Measurements from ENCODE around the gene LRRC41. TPM values are rescaled to one million over a fixed set of nuclear protein-coding genes. Genes with fewer than 3 reads are reported as not detected.

The LRRC41 gene
- total and polyA plus RNA-seq, 2 of the 13 experiments (the other 11 are each of a cell fraction or from before 2014, with no cell fraction given): 48.1 to 53.6 TPM

GRCh38 chr1:46247436-46248121, 55.8 kb downstream of the LRRC41 start, which contains the start of gene RAD54L (continued):
- peak; percentile 20; the same call in 1 of the 2 replicates for TF ChIP-seq MEF2D (CRISPR knock-in tag; IDR thresholded peaks at IDR 0.05)
- peak; percentile 92 for TF ChIP-seq YEATS2 (CRISPR knock-in tag; IDR thresholded peaks at IDR 0.05; ENCODE audit: borderline replicate concordance)
- TF ChIP-seq, protein P1, sequence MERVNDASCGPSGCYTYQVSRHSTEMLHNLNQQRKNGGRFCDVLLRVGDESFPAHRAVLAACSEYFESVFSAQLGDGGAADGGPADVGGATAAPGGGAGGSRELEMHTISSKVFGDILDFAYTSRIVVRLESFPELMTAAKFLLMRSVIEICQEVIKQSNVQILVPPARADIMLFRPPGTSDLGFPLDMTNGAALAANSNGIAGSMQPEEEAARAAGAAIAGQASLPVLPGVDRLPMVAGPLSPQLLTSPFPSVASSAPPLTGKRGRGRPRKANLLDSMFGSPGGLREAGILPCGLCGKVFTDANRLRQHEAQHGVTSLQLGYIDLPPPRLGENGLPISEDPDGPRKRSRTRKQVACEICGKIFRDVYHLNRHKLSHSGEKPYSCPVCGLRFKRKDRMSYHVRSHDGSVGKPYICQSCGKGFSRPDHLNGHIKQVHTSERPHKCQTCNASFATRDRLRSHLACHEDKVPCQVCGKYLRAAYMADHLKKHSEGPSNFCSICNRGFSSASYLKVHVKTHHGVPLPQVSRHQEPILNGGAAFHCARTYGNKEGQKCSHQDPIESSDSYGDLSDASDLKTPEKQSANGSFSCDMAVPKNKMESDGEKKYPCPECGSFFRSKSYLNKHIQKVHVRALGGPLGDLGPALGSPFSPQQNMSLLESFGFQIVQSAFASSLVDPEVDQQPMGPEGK (CRISPR knock-in tag; IDR thresholded peaks at IDR 0.05): peak; percentile 21; the same call in 1 of the 2 replicates
- TF ChIP-seq PHF5A (CRISPR knock-in tag; IDR thresholded peaks at IDR 0.05; ENCODE audit: low read depth, unreplicated experiment): peak; percentile 38
- TF ChIP-seq ZNF326 (CRISPR knock-in tag; IDR thresholded peaks at IDR 0.05; ENCODE audit: borderline replicate concordance): no peak
- TF ChIP-seq, protein P2, sequence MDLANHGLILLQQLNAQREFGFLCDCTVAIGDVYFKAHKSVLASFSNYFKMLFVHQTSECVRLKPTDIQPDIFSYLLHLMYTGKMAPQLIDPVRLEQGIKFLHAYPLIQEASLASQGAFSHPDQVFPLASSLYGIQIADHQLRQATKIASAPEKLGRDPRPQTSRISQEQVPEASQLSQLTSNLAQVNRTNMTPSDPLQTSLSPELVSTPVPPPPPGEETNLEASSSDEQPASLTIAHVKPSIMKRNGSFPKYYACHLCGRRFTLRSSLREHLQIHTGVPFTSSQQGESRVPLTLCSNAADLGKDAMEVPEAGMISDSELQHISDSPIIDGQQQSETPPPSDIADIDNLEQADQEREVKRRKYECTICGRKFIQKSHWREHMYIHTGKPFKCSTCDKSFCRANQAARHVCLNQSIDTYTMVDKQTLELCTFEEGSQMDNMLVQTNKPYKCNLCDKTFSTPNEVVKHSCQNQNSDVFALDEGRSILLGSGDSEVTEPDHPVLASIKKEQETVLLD (CRISPR knock-in tag; IDR thresholded peaks at IDR 0.05; ENCODE audit: low read depth): peak; percentile 83
- TF ChIP-seq TFDP1 (CRISPR knock-in tag; IDR thresholded peaks at IDR 0.05; ENCODE audit: borderline replicate concordance): peak; percentile 100
- TF ChIP-seq, protein P3, sequence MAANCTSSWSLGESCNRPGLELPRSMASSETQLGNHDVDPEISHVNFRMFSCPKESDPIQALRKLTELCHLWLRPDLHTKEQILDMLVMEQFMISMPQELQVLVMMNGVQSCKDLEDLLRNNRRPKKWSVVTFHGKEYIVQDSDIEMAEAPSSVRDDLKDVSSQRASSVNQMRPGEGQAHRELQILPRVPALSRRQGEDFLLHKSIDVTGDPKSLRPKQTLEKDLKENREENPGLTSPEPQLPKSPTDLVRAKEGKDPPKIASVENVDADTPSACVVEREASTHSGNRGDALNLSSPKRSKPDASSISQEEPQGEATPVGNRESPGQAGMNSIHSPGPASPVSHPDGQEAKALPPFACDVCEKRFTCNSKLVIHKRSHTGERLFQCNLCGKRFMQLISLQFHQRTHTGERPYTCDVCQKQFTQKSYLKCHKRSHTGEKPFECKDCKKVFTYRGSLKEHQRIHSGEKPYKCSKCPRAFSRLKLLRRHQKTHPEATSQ (CRISPR knock-in tag; IDR thresholded peaks at IDR 0.05; ENCODE audit: borderline replicate concordance): 0 out of 2 replicates have a peak, but pooled peaks have one; percentile 77
- TF ChIP-seq ARID4A (CRISPR knock-in tag; IDR thresholded peaks at IDR 0.05; ENCODE audit: borderline replicate concordance): peak; percentile 99
- TF ChIP-seq MIXL1 (CRISPR knock-in tag; IDR thresholded peaks at IDR 0.05): peak; percentile 41; the same call in 1 of the 2 replicates
- TF ChIP-seq NR2F6 (IDR thresholded peaks at IDR 0.05): no peak
- no peak for TF ChIP-seq NR2F6 (CRISPR knock-in tag; IDR thresholded peaks at IDR 0.05)
- no peak for TF ChIP-seq SMARCC2 (IDR thresholded peaks at IDR 0.05)
- TF ChIP-seq KMT2B (CRISPR knock-in tag; IDR thresholded peaks at IDR 0.05): peak; percentile 88
- TF ChIP-seq SRY (CRISPR knock-in tag; IDR thresholded peaks at IDR 0.05): 0 out of 2 replicates have a peak, but pooled peaks have one; percentile 41
- TF ChIP-seq ZNF232 (CRISPR knock-in tag; IDR thresholded peaks at IDR 0.05; ENCODE audit: borderline replicate concordance): peak; percentile 59; the same call in 1 of the 2 replicates
- TF ChIP-seq ARNT2 (CRISPR knock-in tag; IDR thresholded peaks at IDR 0.05; ENCODE audit: low read depth): peak; percentile 88
- no peak for TF ChIP-seq FOXJ3 (CRISPR knock-in tag; IDR thresholded peaks at IDR 0.05; ENCODE audit: borderline replicate concordance)
- peak; percentile 45 for TF ChIP-seq XRCC5 (optimal IDR thresholded peaks at IDR 0.05; ENCODE audit: low read length)
- TF ChIP-seq ZNF775 (CRISPR knock-in tag; IDR thresholded peaks at IDR 0.05; ENCODE audit: borderline replicate concordance): no peak
